ENCODE results near the gene SLC7A10.

DNA sequence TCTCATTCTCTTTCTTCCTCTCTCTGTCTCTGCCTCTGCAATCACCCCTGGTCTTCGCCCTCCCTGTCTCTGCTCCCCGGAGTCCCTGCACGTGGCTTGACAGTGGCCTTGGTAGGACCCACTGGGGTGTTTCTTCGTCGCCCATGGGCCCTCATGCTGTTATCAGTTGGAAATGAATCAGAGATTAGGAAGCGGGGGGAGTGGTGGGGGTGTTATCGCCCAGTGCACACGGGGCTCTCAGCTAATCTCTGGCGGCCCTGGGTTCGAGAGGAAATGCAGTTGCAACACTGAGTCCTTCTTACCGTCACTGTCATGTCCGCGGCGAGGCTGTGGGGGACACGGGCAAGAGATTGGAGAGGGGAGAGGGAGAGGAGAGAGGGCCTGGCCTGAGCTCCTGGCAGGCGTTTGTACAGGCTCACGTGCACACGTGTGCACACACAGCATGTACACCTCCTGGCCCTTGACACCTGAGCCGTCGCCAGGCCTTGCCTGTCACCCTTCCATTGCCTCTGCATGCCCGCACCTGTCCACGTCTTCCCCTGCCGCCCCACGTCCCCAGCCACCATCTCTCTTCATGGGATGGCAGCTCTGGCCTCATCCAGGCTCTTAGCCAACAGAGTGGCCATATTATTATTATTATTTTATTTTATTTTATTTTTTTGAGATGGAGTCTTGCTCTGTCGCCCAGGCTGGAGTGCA lies 37.8 kb upstream of the SLC7A10 start:
- TF ChIP-seq, protein P1, sequence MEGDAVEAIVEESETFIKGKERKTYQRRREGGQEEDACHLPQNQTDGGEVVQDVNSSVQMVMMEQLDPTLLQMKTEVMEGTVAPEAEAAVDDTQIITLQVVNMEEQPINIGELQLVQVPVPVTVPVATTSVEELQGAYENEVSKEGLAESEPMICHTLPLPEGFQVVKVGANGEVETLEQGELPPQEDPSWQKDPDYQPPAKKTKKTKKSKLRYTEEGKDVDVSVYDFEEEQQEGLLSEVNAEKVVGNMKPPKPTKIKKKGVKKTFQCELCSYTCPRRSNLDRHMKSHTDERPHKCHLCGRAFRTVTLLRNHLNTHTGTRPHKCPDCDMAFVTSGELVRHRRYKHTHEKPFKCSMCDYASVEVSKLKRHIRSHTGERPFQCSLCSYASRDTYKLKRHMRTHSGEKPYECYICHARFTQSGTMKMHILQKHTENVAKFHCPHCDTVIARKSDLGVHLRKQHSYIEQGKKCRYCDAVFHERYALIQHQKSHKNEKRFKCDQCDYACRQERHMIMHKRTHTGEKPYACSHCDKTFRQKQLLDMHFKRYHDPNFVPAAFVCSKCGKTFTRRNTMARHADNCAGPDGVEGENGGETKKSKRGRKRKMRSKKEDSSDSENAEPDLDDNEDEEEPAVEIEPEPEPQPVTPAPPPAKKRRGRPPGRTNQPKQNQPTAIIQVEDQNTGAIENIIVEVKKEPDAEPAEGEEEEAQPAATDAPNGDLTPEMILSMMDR (IDR thresholded peaks at IDR 0.05; ENCODE audit: borderline replicate concordance, extremely low read depth, low read length, poor library complexity, severe bottlenecking) = no peak
- no peak for TF ChIP-seq EZH2 (IDR thresholded peaks at IDR 0.05; ENCODE audit: borderline replicate concordance, low read depth, low read length, severe bottlenecking)
